Small intestine (tissue), 7 donors: ENCODE measurements around the gene TMX4. TPM values are rescaled to one million over a fixed set of nuclear protein-coding genes. Genes with fewer than 3 reads are reported as not detected.

Experiments used
- DNase-seq, 2 donors: peaks; one replicate each; pipeline versions ENCODE4 v3.0.0 to v3.0.0-alpha.2; 2013
- FAIRE-seq: peaks from 2 replicates; lab custom pipeline; 2012; peaks lifted over from hg19 to GRCh38; lab: Jason Lieb, UNC
- H3K27ac ChIP-seq, 3 donors: one replicate each; pipeline ENCODE4 v1.5.1; 2013; ENCODE audit warnings: low read length in 2 of 3, mild to moderate bottlenecking in 2 of 3, control low read depth in 1 of 3, inconsistent platforms in 1 of 3, low read depth in 1 of 3, moderate library complexity in 1 of 3
- H3K27me3 ChIP-seq, 3 donors: one replicate each; pipeline ENCODE4 v1.6.1; 2013; ENCODE audit warnings: low read length in 3 of 3, inconsistent platforms in 1 of 3; ENCODE audit not compliant: control insufficient read depth in 3 of 3, insufficient read depth in 3 of 3
- H3K36me3 ChIP-seq, 3 donors: one replicate each; pipeline ENCODE4 v1.6.1; 2013; ENCODE audit warnings: low read length in 3 of 3, inconsistent platforms in 1 of 3, low read depth in 1 of 3, mild to moderate bottlenecking in 1 of 3, moderate library complexity in 1 of 3; ENCODE audit not compliant: control insufficient read depth in 3 of 3, insufficient read depth in 2 of 3
- H3K4me1 ChIP-seq, 3 donors: one replicate each; pipeline ENCODE4 v1.6.1; 2013; ENCODE audit warnings: low read length in 2 of 3, inconsistent platforms in 1 of 3, low read depth in 1 of 3, mild to moderate bottlenecking in 1 of 3, moderate library complexity in 1 of 3; ENCODE audit not compliant: control insufficient read depth in 3 of 3, insufficient read depth in 2 of 3
- H3K4me3 ChIP-seq, 3 donors: one replicate each; pipeline ENCODE4 v1.5.1; 2013; ENCODE audit warnings: low read length in 3 of 3, control low read depth in 1 of 3, inconsistent platforms in 1 of 3, low read depth in 1 of 3, mild to moderate bottlenecking in 1 of 3, moderate library complexity in 1 of 3
- H3K9me3 ChIP-seq, 2 donors: one replicate each; pipeline ENCODE4 v1.6.1; 2013; ENCODE audit warnings: low read depth in 1 of 2, low read length in 1 of 2; ENCODE audit not compliant: control insufficient read depth in 2 of 2, insufficient read depth in 1 of 2
- WGBS, 3 donors: extraction: QIAGEN DNeasy Blood & Tissue Kit; methylation state at CpG; one replicate each; pipeline ENCODE4 v1.1.7; 2013; 5-methylcytosine and 5-hydroxymethylcytosine counted together
- polyA plus RNA-seq, 4 donors: library from polyadenylated mRNA; stranded (reverse) in 3 of 4; unstranded in 1 of 4; fragments of 200-250 nt in 3 of 4; fragments of 120-200 nt in 1 of 4; gene quantifications; one replicate each; pipeline versions ENCODE4 v1.2.1 to v1.2.3, GENCODE V29; 2013
- donor health status: healthy with polysubstance abuse.
- donor health status: control.
- donor health status: control.
- donor health status: Bipolar disorder and iron deficiency.
- donor health status: healthy.

TMX4 gene
- polyA plus RNA-seq, 4 donors, result 4.7 to 17.9 (median 10.7) TPM

GRCh38 chr20:7943891-7944290, 75.7 kb downstream of the TMX4 start:
- 27 to 34% (median 34%) methylated on average over 2 of the region's 2 CpGs for WGBS, 3 donors

GRCh38 chr20:7940341-7940740, 79.2 kb downstream of the TMX4 start, which contains the start of gene HAO1:
Gene HAO1 (minus strand): TSS chr20:7940458. CDS start chr20:7940422, 36 bp downstream.
- Histone ChIP-seq H3K27me3 (no peaks in the 10 kb centered on the region), H3K27ac (no peak within 1 kb of the TSS), H3K9me3 (peaks cover 0 to 4% of the 10 kb centered on the region in 2 donors), H3K4me3 (no peak within 1 kb of the TSS), H3K4me1 (peaks cover 0 to 11% (median 0%) of the 10 kb centered on the region in 3 donors), H3K36me3 (no peaks in the 10 kb centered on the region)
- FAIRE-seq (no peak), DNase-seq (peak; percentile 22 to 69)
- WGBS, 3 donors, result 11 to 59% (median 40%) methylated on average over 3 of the region's 3 CpGs

More at GRCh38 chr20:7943891-7944290, 75.7 kb downstream of the TMX4 start:
- Histone ChIP-seq H3K36me3 (no peaks in the 10 kb centered on the region), H3K27ac (no peak overlapping the region), H3K27me3 (no peaks in the 10 kb centered on the region), H3K9me3 (peaks cover 0 to 4% of the 10 kb centered on the region in 2 donors), H3K4me1 (peaks cover 0 to 7% (median 0%) of the 10 kb centered on the region in 3 donors), H3K4me3 (no peak overlapping the region)
- DNase-seq (no peak), FAIRE-seq (no peak)

GRCh38 chr20:7939663-7940062, 79.9 kb downstream of the TMX4 start:
- H3K4me1 ChIP-seq, result peaks cover 0 to 11% (median 0%) of the 10 kb centered on the region in 3 donors
- DNase-seq, result no peak
- H3K27me3 ChIP-seq, result no peaks in the 10 kb centered on the region
- H3K36me3 ChIP-seq, result no peaks in the 10 kb centered on the region
- H3K4me3 ChIP-seq, result no peak overlapping the region
- no peak for FAIRE-seq
- H3K9me3 ChIP-seq, result peaks cover 0 to 4% of the 10 kb centered on the region in 2 donors
- no peak overlapping the region for H3K27ac ChIP-seq
- WGBS, 3 donors, result 19 to 56% (median 33%) methylated on average over 4 of the region's 4 CpGs

GRCh38 chr20:7938058-7938457, 81.5 kb downstream of the TMX4 start:
- Histone ChIP-seq H3K27me3 (no peaks in the 10 kb centered on the region), H3K27ac (no peak overlapping the region), H3K36me3 (no peaks in the 10 kb centered on the region), H3K4me3 (no peak overlapping the region), H3K4me1 (peaks cover 0 to 11% (median 0%) of the 10 kb centered on the region in 3 donors), H3K9me3 (peaks cover 0 to 4% of the 10 kb centered on the region in 2 donors)
- WGBS, 3 donors, result 16 to 60% (median 36%) methylated on average over 2 of the region's 2 CpGs
- FAIRE-seq (no peak), DNase-seq (peak; percentile 55 to 66)

- DNase-seq (no peak), FAIRE-seq (no peak)
- no peaks in the 10 kb centered on the region for H3K36me3 ChIP-seq
- H3K4me3 ChIP-seq, result no peak overlapping the region
- H3K9me3 ChIP-seq, result peaks cover 0 to 4% of the 10 kb centered on the region in 2 donors
- no peaks in the 10 kb centered on the region for H3K27me3 ChIP-seq
- no peak overlapping the region for H3K27ac ChIP-seq
- H3K4me1 ChIP-seq, result peaks cover 0 to 11% (median 0%) of the 10 kb centered on the region in 3 donors
- 78 to 88% (median 87%) methylated on average over 3 of the region's 3 CpGs for WGBS, 3 donors
Measured at GRCh38 chr20:7937328-7937727, 82.2 kb downstream of the TMX4 start.

- DNase-seq, result no peak
- Histone ChIP-seq H3K4me3 (no peak overlapping the region), H3K4me1 (peaks cover 0 to 4% (median 0%) of the 10 kb centered on the region in 3 donors), H3K27me3 (no peaks in the 10 kb centered on the region), H3K27ac (no peak overlapping the region), H3K36me3 (no peaks in the 10 kb centered on the region), H3K9me3 (no peaks in the 10 kb centered on the region)
- 72 to 80% (median 80%) methylated on average over 4 of the region's 4 CpGs for WGBS, 3 donors
- FAIRE-seq, result no peak
Measured at GRCh38 chr20:7935027-7935551, 84.5 kb downstream of the TMX4 start.

- Histone ChIP-seq H3K27ac (no peak overlapping the region), H3K4me3 (no peak overlapping the region), H3K36me3 (no peaks in the 10 kb centered on the region), H3K27me3 (no peaks in the 10 kb centered on the region), H3K9me3 (no peaks in the 10 kb centered on the region), H3K4me1 (peaks cover 0 to 4% (median 0%) of the 10 kb centered on the region in 3 donors)
- no peak for FAIRE-seq
- 72 to 89% (median 81%) methylated on average over 1 of the region's 1 CpG for WGBS, 3 donors
- no peak for DNase-seq
Measured at GRCh38 chr20:7933346-7933745, 86.2 kb downstream of the TMX4 start.

GRCh38 chr20:7930343-7930742, 89.2 kb downstream of the TMX4 start:
- H3K36me3 ChIP-seq, result no peaks in the 10 kb centered on the region
- DNase-seq, result no peak
- H3K9me3 ChIP-seq, result no peaks in the 10 kb centered on the region
- no peak overlapping the region for H3K4me3 ChIP-seq
- H3K27me3 ChIP-seq, result no peaks in the 10 kb centered on the region
- no peaks in the 10 kb centered on the region for H3K4me1 ChIP-seq
- H3K27ac ChIP-seq, result no peak overlapping the region
- no peak for FAIRE-seq
